ENCODE measurements around the gene MRTFA.

The MRTFA gene

DNA sequence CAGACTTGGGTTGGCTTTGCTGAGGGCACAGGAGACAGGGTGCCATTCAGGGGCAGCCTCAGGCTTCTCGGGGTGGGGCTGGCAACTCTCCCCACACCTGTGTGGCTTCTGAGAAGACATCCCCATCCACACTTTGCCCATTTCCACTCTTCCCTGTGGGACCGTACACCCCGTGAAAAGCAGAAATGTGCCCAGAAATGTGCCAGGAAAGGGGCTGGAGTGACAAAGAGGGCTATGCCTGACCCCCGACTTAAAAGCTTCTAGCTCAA, 215.5 kb downstream of the MRTFA start:
- no peak for DNase-seq (ENCODE audit: extremely low read depth, insufficient read length)
- Histone ChIP-seq H3K27me3 (replicated peaks; ENCODE audit: control insufficient read depth, insufficient read depth, low read length) (no peaks in the 10 kb centered on the region), H3K4me3 (replicated peaks; ENCODE audit: low read depth, low read length) (no peak overlapping the region), H3K36me3 (ENCODE audit: control insufficient read depth, insufficient read depth, low read length) (peaks cover 72% of the 10 kb centered on the region)
- TF ChIP-seq, protein P1, sequence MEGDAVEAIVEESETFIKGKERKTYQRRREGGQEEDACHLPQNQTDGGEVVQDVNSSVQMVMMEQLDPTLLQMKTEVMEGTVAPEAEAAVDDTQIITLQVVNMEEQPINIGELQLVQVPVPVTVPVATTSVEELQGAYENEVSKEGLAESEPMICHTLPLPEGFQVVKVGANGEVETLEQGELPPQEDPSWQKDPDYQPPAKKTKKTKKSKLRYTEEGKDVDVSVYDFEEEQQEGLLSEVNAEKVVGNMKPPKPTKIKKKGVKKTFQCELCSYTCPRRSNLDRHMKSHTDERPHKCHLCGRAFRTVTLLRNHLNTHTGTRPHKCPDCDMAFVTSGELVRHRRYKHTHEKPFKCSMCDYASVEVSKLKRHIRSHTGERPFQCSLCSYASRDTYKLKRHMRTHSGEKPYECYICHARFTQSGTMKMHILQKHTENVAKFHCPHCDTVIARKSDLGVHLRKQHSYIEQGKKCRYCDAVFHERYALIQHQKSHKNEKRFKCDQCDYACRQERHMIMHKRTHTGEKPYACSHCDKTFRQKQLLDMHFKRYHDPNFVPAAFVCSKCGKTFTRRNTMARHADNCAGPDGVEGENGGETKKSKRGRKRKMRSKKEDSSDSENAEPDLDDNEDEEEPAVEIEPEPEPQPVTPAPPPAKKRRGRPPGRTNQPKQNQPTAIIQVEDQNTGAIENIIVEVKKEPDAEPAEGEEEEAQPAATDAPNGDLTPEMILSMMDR (IDR thresholded peaks at IDR 0.05; ENCODE audit: insufficient read depth, low read length, poor library complexity, severe bottlenecking) = no peak

DNA sequence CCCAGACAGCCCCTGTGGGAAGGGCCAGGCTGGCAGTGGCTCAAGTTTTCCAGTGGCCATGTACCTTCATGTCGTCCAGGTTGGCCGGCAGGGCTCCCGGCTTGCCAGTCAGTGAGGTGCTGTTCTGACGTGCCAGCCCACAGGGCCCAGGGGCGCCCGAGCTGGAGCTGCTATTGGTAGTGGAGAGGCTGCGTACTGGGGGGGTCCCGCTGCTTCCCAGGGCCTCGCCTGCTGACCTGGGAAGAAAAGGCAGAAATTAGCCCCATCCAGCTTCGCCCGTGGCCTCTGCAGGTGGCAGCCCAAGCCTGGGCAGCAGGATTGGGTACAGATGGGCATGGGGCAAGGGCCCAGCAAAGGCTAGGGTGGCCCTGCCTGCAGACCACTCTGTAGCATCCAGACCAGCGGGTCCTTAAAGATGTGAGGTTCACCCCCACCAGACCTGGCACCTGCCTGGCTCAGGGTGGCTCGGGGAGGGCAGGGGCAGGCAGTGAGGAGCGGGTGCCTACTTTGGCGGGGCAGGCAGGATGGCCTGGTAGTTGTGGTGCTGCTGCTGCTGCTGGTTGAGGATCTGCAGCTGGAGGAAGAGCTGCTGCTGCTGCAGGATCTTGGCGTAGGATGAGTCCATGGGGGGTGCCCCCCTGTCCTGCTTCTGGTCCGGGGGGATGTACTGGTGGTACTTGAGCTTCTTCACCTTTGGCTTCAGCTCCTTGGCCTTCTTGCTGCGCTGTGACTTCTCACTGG, 216.0 kb downstream of the MRTFA start:
- Histone ChIP-seq H3K27me3 (replicated peaks; ENCODE audit: control insufficient read depth, insufficient read depth, low read length) (no peaks in the 10 kb centered on the region), H3K36me3 (ENCODE audit: control insufficient read depth, insufficient read depth, low read length) (peaks cover 73% of the 10 kb centered on the region), H3K4me3 (replicated peaks; ENCODE audit: low read depth, low read length) (no peak overlapping the region)
- TF ChIP-seq, protein P1 (IDR thresholded peaks at IDR 0.05; ENCODE audit: insufficient read depth, low read length, poor library complexity, severe bottlenecking) = no peak
- no peak for DNase-seq (ENCODE audit: extremely low read depth, insufficient read length)

DNA sequence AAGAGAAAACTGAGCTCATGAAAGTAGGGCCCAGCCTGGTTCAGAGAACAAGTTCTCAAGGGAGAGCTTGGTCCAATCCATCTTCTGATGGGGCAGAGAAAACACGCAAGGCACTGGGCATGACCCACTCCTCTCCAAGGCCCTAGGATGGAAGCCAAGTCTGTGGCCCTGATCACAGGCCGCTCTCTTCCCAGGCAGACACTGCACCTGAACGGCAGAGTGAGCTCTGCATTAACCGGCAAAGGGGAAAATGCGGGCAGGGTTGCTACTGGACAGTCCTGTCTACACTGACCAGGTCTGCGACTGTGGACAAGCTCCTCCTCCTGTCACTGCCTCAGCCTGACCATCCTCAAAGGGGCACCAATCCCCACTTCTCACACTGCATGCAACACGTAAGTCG, 216.8 kb downstream of the MRTFA start:
- TF ChIP-seq, protein P1 (IDR thresholded peaks at IDR 0.05; ENCODE audit: insufficient read depth, low read length, poor library complexity, severe bottlenecking) = no peak
- no peak overlapping the region for H3K4me3 ChIP-seq (replicated peaks; ENCODE audit: low read depth, low read length)
- DNase-seq (ENCODE audit: extremely low read depth, insufficient read length) = no peak
- H3K27me3 ChIP-seq (replicated peaks; ENCODE audit: control insufficient read depth, insufficient read depth, low read length) = no peaks in the 10 kb centered on the region
- H3K36me3 ChIP-seq (ENCODE audit: control insufficient read depth, insufficient read depth, low read length) = peaks cover 67% of the 10 kb centered on the region

DNA sequence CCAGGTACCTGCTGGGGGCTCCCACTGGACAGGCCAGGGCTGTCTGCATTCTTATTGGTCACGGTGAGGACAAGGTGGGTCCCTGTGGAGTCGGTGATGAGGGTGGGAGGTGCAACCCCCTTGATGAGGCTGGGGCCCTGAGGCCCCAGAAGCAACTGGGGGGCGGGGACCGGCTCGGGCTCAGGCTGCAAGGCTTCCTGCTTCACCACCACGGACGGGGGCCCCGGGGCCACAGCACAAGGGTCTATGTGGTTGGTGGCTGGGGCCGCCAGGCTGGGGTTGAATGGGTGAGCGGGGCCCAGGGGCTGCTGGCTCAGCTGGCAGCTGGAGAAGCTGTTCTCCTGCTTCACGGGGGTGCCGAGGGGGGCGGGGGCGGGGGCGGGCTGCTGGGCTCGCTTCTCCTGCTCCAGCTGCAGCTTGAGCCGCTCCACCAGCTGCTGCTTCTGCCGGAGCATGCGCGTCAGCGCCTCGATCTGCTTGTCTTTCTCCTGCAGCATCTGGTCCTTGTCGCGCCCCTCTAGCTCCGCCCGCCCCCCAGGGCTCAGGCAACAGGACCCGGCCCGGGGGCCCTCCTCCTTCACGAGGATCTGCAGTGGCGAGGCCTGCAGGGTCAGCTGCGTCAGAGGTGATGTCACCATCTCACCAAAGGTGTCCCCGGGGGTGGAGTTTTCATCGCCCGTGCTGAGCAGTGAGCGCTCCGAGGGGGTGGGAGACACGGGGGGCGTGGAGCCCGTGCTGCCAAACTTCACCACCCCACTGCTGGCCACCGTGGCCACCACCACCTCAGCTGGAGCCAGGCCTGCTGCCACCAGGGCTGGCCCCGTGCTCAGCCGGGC, 217.9 kb downstream of the MRTFA start:
- DNase-seq (ENCODE audit: extremely low read depth, insufficient read length) = no peak
- Histone ChIP-seq H3K27me3 (replicated peaks; ENCODE audit: control insufficient read depth, insufficient read depth, low read length) (no peaks in the 10 kb centered on the region), H3K36me3 (ENCODE audit: control insufficient read depth, insufficient read depth, low read length) (peaks cover 56% of the 10 kb centered on the region), H3K4me3 (replicated peaks; ENCODE audit: low read depth, low read length) (no peak overlapping the region)
- TF ChIP-seq, protein P1 (IDR thresholded peaks at IDR 0.05; ENCODE audit: insufficient read depth, low read length, poor library complexity, severe bottlenecking) = no peak

DNA sequence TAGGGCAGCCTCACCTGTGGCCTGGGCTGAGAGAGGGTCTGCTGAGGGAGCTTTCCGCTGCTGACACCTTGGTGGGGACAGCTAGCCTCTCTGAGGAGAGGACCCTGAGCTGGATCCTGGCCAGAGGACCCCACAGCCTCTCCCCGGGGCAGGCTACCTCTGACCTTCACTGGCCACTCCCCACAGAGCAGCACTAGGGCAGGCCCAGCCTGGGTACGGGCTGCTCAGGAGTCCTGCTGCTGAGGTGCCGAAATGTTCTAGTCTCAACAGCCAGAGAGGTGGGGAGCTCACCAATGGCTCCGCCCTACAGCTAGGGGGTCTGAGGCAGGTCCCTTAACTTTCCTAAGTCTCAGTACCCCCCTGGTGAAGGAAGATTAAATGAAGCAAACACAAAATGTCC, 218.6 kb downstream of the MRTFA start:
- no peak overlapping the region for H3K4me3 ChIP-seq (replicated peaks; ENCODE audit: low read depth, low read length)
- no peaks in the 10 kb centered on the region for H3K27me3 ChIP-seq (replicated peaks; ENCODE audit: control insufficient read depth, insufficient read depth, low read length)
- DNase-seq (ENCODE audit: extremely low read depth, insufficient read length) = no peak
- peaks cover 50% of the 10 kb centered on the region for H3K36me3 ChIP-seq (ENCODE audit: control insufficient read depth, insufficient read depth, low read length)
- TF ChIP-seq, protein P1 (IDR thresholded peaks at IDR 0.05; ENCODE audit: insufficient read depth, low read length, poor library complexity, severe bottlenecking) = no peak

Data from GM06990 (cell line).